Loucy (cell line): ENCODE measurements around the gene ESR2.

Experiments used
- H2AFZ ChIP-seq: fragments of 200-600 bp; sonication (generic); 2 replicates; pipeline ENCODE4 v1.6.0; 2016; ENCODE audit warnings: antibody characterized with exemption, mild to moderate bottlenecking, low read length, moderate library complexity
- H3F3A ChIP-seq: fragments of 200-600 bp; 2 replicates; pipeline ENCODE4 v1.6.0; 2016; ENCODE audit warnings: antibody characterized with exemption, low read depth, mild to moderate bottlenecking
- H3K27me3 ChIP-seq: fragments of 200-600 bp; sonication (generic); 2 replicates; pipeline ENCODE4 v1.6.1; 2014; ENCODE audit warnings: low read length, mild to moderate bottlenecking; ENCODE audit not compliant: insufficient read depth, poor library complexity, severe bottlenecking
- H3K36me3 ChIP-seq: fragments of 200-600 bp; sonication (generic); 2 replicates; pipeline ENCODE4 v1.6.1; 2016; ENCODE audit warnings: low read length; ENCODE audit not compliant: insufficient read depth
- H3K4me1 ChIP-seq: fragments of 200-600 bp; sonication (generic); 2 replicates; pipeline ENCODE4 v1.5.1; 2014; ENCODE audit warnings: low read length, mild to moderate bottlenecking; ENCODE audit not compliant: insufficient read depth, poor library complexity, severe bottlenecking
- H3K4me2 ChIP-seq: fragments of 200-600 bp; sonication (generic); 2 replicates; pipeline ENCODE4 v1.6.0; 2014; ENCODE audit warnings: antibody characterized with exemption, low read length, low read depth, mild to moderate bottlenecking; ENCODE audit not compliant: poor library complexity, severe bottlenecking
- H3K4me3 ChIP-seq: fragments of 200-600 bp; sonication (generic); 2 replicates; pipeline ENCODE4 v1.5.1; 2014; ENCODE audit warnings: low read length, mild to moderate bottlenecking, mixed read lengths; ENCODE audit not compliant: poor library complexity, severe bottlenecking
- H3K79me2 ChIP-seq: fragments of 200-600 bp; sonication (generic); 2 replicates; pipeline ENCODE4 v1.6.1; 2014; ENCODE audit warnings: low read length; ENCODE audit not compliant: insufficient read depth
- H3K9ac ChIP-seq: fragments of 200-600 bp; sonication (generic); 2 replicates; pipeline ENCODE4 v1.6.0; 2014; ENCODE audit warnings: mild to moderate bottlenecking, low read depth, low read length, moderate library complexity; ENCODE audit not compliant: poor library complexity, severe bottlenecking
- H3K9me2 ChIP-seq: fragments of 200-600 bp; sonication (generic); replicated peaks from 2 replicates; pipeline ENCODE4 v1.6.1; 2016; ENCODE audit warnings: low read depth, low read length, mixed read lengths
- H3K9me3 ChIP-seq: fragments of 200-600 bp; sonication (generic); 2 replicates; pipeline ENCODE4 v1.6.1; 2014; ENCODE audit warnings: mild to moderate bottlenecking, antibody characterized with exemption, low read length, low read depth; ENCODE audit not compliant: insufficient read depth
- H4K20me1 ChIP-seq: fragments of 200-600 bp; sonication (generic); 2 replicates; pipeline ENCODE4 v1.6.0; 2014; ENCODE audit warnings: antibody characterized with exemption, low read length, mild to moderate bottlenecking; ENCODE audit not compliant: insufficient read depth, poor library complexity, severe bottlenecking
- EZH2phosphoT487 ChIP-seq: fragments of 200-600 bp; IDR thresholded peaks from 2 replicates; pipeline ENCODE4 v1.6.1; 2018; ENCODE audit warnings: antibody characterized with exemption, mild to moderate bottlenecking, moderate library complexity, borderline replicate concordance
- TF ChIP-seq, protein P1 (sequence below): fragments of 200-600 bp; sonication (generic); conservative IDR thresholded peaks from 2 replicates; pipeline ENCODE4 v1.5.1; 2014; ENCODE audit warnings: mild to moderate bottlenecking, antibody characterized with exemption, low read length

The ESR2 gene

DNA sequence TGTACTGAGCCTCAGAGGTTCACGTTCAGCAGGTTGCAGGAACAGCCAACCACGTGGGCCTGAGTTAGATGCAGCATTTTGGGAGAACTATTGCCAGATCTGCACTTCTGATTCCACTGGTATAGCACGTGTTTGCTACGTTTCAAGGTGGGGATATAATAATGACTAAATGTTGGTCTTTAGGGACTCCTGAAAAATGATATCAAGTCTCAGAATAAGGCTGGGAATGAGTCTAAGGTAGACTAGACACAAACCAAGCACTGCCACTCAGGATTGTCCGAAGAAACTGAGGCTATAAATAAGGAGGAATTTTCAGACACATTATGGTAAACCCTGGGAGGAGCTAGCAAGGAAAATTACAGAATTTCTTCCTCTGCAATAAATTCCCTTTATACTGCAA, 98.1 kb downstream of the ESR2 start:
- H3K9ac ChIP-seq, result no peak overlapping the region
- no peak overlapping the region for H3K4me3 ChIP-seq
- no peak for TF ChIP-seq EZH2phosphoT487
- TF ChIP-seq, protein P1, sequence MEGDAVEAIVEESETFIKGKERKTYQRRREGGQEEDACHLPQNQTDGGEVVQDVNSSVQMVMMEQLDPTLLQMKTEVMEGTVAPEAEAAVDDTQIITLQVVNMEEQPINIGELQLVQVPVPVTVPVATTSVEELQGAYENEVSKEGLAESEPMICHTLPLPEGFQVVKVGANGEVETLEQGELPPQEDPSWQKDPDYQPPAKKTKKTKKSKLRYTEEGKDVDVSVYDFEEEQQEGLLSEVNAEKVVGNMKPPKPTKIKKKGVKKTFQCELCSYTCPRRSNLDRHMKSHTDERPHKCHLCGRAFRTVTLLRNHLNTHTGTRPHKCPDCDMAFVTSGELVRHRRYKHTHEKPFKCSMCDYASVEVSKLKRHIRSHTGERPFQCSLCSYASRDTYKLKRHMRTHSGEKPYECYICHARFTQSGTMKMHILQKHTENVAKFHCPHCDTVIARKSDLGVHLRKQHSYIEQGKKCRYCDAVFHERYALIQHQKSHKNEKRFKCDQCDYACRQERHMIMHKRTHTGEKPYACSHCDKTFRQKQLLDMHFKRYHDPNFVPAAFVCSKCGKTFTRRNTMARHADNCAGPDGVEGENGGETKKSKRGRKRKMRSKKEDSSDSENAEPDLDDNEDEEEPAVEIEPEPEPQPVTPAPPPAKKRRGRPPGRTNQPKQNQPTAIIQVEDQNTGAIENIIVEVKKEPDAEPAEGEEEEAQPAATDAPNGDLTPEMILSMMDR, result no peak
- H3K36me3 ChIP-seq, result peaks cover 7% of the 10 kb centered on the region; the same call in 1 of the 2 replicates
- no peaks in the 10 kb centered on the region for H4K20me1 ChIP-seq
- H2AFZ ChIP-seq, result no peak overlapping the region
- H3K9me2 ChIP-seq, result no peaks in the 10 kb centered on the region
- no peaks in the 10 kb centered on the region for H3K27me3 ChIP-seq
- peak overlapping the region; percentile 12 for H3K4me2 ChIP-seq
- H3K9me3 ChIP-seq, result no peaks in the 10 kb centered on the region
- peaks cover 20% of the 10 kb centered on the region for H3K4me1 ChIP-seq
- no peaks in the 10 kb centered on the region for H3F3A ChIP-seq
- no peaks in the 10 kb centered on the region for H3K79me2 ChIP-seq

DNA sequence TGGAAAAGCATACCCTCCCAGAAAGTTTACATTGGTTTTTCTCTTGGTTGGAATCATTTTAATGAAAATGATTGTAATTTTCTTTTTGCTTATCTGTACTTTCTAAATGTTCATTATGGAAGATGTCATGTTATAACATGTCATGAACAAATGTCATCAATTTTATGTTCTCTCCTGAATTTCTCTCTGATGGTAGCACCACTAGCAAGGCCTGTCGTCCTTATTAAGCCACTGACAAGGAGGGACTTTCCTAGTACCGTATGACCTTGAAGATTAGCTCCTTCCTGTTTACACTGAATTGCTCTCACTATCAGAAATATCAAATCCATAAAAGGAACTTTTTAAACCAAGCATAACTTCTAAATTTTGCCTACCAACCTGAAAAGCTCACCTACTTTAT, 99.0 kb downstream of the ESR2 start:
- TF ChIP-seq, protein P1, result no peak
- no peak for TF ChIP-seq EZH2phosphoT487
- Histone ChIP-seq H3K9ac (peak overlapping the region; percentile 2), H3F3A (no peaks in the 10 kb centered on the region), H3K9me2 (no peaks in the 10 kb centered on the region), H3K27me3 (no peaks in the 10 kb centered on the region), H3K79me2 (no peaks in the 10 kb centered on the region), H3K36me3 (peaks cover 7% of the 10 kb centered on the region; the same call in 1 of the 2 replicates), H2AFZ (no peak overlapping the region), H3K9me3 (no peaks in the 10 kb centered on the region), H3K4me2 (peak overlapping the region; percentile 12), H4K20me1 (no peaks in the 10 kb centered on the region), H3K4me3 (no peak overlapping the region), H3K4me1 (peaks cover 20% of the 10 kb centered on the region)

DNA sequence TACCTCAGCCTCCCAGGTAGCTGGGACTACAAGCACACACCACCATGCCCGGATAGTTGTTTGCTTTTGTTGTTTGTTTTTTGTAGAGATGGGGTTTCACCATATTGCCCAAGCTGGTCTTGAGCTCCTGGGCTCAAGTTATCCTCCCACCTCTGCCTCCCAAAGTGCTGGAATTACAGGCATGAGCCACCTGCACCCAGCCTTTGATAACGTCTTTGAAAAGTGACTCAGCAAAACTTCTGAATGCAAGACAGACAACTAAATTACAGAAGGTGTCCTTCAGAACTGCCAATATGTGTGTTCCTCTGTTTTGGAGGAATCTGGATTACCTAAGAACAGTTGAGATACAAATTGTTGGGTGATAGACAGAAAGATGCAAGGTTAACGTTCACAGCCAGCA, 99.8 kb downstream of the ESR2 start:
- no peak overlapping the region for H3K4me3 ChIP-seq
- no peaks in the 10 kb centered on the region for H3K79me2 ChIP-seq
- no peaks in the 10 kb centered on the region for H3K9me2 ChIP-seq
- no peaks in the 10 kb centered on the region for H3F3A ChIP-seq
- no peak overlapping the region for H3K4me2 ChIP-seq
- H4K20me1 ChIP-seq, result no peaks in the 10 kb centered on the region
- peak overlapping the region; percentile 2 for H3K9ac ChIP-seq
- H3K27me3 ChIP-seq, result no peaks in the 10 kb centered on the region
- no peak overlapping the region for H2AFZ ChIP-seq
- H3K4me1 ChIP-seq, result peaks cover 20% of the 10 kb centered on the region
- TF ChIP-seq EZH2phosphoT487, result no peak
- TF ChIP-seq, protein P1, result no peak
- H3K36me3 ChIP-seq, result peaks cover 7% of the 10 kb centered on the region; the same call in 1 of the 2 replicates
- no peaks in the 10 kb centered on the region for H3K9me3 ChIP-seq
